H1 (cell line): ENCODE data around the gene KLHL5. TPM values are rescaled to one million over a fixed set of nuclear protein-coding genes. Genes with fewer than 3 reads are reported as not detected.

ENCODE experiments used
- BCL11A ChIP-seq, 2 experiments: IDR thresholded peaks; one replicate each; pipeline ENCODE4 v1.6.1; 2011; ENCODE audit warnings: low read depth in 2 of 2, low read length in 2 of 2, mild to moderate bottlenecking in 2 of 2
- CEBPB ChIP-seq: IDR thresholded peaks from 2 replicates; pipeline ENCODE4 v1.6.1; 2012; ENCODE audit warnings: low read depth, low read length
- CHD7 ChIP-seq: fragments of 300-600 bp; sonication (generic); IDR thresholded peaks from 2 replicates; pipeline ENCODE4 v1.7.1; 2012; ENCODE audit warnings: low read length, moderate library complexity, mild to moderate bottlenecking, inconsistent platforms; ENCODE audit not compliant: insufficient replicate concordance
- E2F6 ChIP-seq: IDR thresholded peaks from 2 replicates; pipeline ENCODE4 v1.6.1; 2012; ENCODE audit warnings: inconsistent platforms
- EP300 ChIP-seq, 2 experiments: IDR thresholded peaks; 1 replicate in 1 of 2; 2 replicates in 1 of 2; pipeline ENCODE4 v1.6.1; 2011 to 2012; ENCODE audit warnings: low read depth in 2 of 2, low read length in 2 of 2, mild to moderate bottlenecking in 2 of 2, borderline replicate concordance in 1 of 2, inconsistent platforms in 1 of 2, moderate library complexity in 1 of 2
- HDAC2 ChIP-seq, 2 experiments: fragments of 300-600 bp in 1 of 2; sonication (generic) in 1 of 2; IDR thresholded peaks; 2 replicates each; pipeline ENCODE4 v1.6.1; 2011 to 2012; ENCODE audit warnings: low read depth in 2 of 2, low read length in 2 of 2, mild to moderate bottlenecking in 2 of 2, moderate library complexity in 2 of 2, borderline replicate concordance in 1 of 2, inconsistent platforms in 1 of 2
- KDM4A ChIP-seq: IDR thresholded peaks from one replicate; pipeline ENCODE4 v1.7.1; 2012; ENCODE audit warnings: low read depth, mild to moderate bottlenecking, moderate library complexity, low read length, inconsistent platforms; ENCODE audit not compliant: severe bottlenecking
- RFX5 ChIP-seq: IDR thresholded peaks from 2 replicates; pipeline ENCODE4 v1.6.1; 2011; ENCODE audit warnings: low read depth, low read length, improper control_type of control experiment, borderline replicate concordance
- SP1 ChIP-seq: IDR thresholded peaks from 2 replicates; pipeline ENCODE4 v1.6.1; 2011; ENCODE audit warnings: low read depth, low read length
- TAF1 ChIP-seq: IDR thresholded peaks from 2 replicates; pipeline ENCODE4 v1.6.1; 2011; ENCODE audit warnings: mild to moderate bottlenecking, low read depth, low read length
- polyA plus RNA-seq, 7 experiments: library from polyadenylated mRNA; depleted of rRNA in 3 of 7; stranded (reverse) in 5 of 7; unstranded in 2 of 7; fragments of >200 nt in 5 of 7; fragments of 200-250 nt in 2 of 7; gene quantifications; 1 replicate in 5 of 7; 2 replicates in 1 of 7; 4 replicates in 1 of 7; pipeline versions ENCODE4 v1.2.1 to v1.2.3, GENCODE V29; 2011 to 2013; ENCODE audit warnings: missing spikeins in 2 of 7, mixed read lengths in 2 of 7
- total RNA-seq: library from RNA; stranded (reverse); fragmentation: NEBNext Ultra II Directional; extraction: Animal tissue kit (Norgen Biotek cat#: 25700); gene quantifications from 2 replicates; pipeline ENCODE4 v1.2.1, GENCODE V29; 2021

Gene KLHL5
- total and polyA plus RNA-seq, 2 of the 8 experiments (the other 6 are each of a cell fraction or from before 2014, with no cell fraction given) = 13.0 to 23.6 TPM

- TF ChIP-seq CEBPB = no peak
- peak; percentile 83 for TF ChIP-seq SP1
- no peak for TF ChIP-seq HDAC2 (IDR thresholded peaks at IDR 0.05; ENCODE audit: borderline replicate concordance in 1 of 2, low read depth in 2 of 2, low read length in 2 of 2)
- no peak for TF ChIP-seq CHD7
- peak; percentile 79 for TF ChIP-seq TAF1
- TF ChIP-seq EP300 (IDR thresholded peaks at IDR 0.05; ENCODE audit: borderline replicate concordance in 1 of 2, low read depth in 2 of 2, low read length in 2 of 2) = no peak
- TF ChIP-seq RFX5 = no peak
- no peak for TF ChIP-seq E2F6
- TF ChIP-seq BCL11A (IDR thresholded peaks at IDR 0.05; ENCODE audit: low read depth in 2 of 2, low read length in 2 of 2) = no peak
- TF ChIP-seq KDM4A = no peak
These were observed 17.6 kb upstream of the KLHL5 start (continued) for GRCh38 chr4:39044364-39044955.
